Measurements from ENCODE around the gene NCAPD3. TPM values are rescaled to one million over a fixed set of nuclear protein-coding genes. Genes with fewer than 3 reads are reported as not detected.

The NCAPD3 gene
- total RNA-seq, 2 experiments from 2014 or later: 98.4 to 102 TPM

- ChIA-PET CTCF (interaction anchor here (1.0 kb wide), 1 partner anchor 11 kb away, joined by 3 read pairs; no protein-coding TSS in a partner anchor), POLR2A (no interaction called here)
- Mint-ChIP-seq H3K27ac (no peak overlapping the region), H3K9me3 (no peaks in the 10 kb centered on the region), H3K4me1 (ENCODE audit: low read depth) (no peaks in the 10 kb centered on the region), H3K4me3 (no peak overlapping the region), H3K27me3 (no peaks in the 10 kb centered on the region), H3K36me3 (ENCODE audit: low read depth) (peaks cover 37% of the 10 kb centered on the region)
- intact Hi-C loops (cut with micrococcal nuclease): no loop called here
- no peak for DNase-seq
- no peak for ATAC-seq
- TF ChIP-seq, protein P1, sequence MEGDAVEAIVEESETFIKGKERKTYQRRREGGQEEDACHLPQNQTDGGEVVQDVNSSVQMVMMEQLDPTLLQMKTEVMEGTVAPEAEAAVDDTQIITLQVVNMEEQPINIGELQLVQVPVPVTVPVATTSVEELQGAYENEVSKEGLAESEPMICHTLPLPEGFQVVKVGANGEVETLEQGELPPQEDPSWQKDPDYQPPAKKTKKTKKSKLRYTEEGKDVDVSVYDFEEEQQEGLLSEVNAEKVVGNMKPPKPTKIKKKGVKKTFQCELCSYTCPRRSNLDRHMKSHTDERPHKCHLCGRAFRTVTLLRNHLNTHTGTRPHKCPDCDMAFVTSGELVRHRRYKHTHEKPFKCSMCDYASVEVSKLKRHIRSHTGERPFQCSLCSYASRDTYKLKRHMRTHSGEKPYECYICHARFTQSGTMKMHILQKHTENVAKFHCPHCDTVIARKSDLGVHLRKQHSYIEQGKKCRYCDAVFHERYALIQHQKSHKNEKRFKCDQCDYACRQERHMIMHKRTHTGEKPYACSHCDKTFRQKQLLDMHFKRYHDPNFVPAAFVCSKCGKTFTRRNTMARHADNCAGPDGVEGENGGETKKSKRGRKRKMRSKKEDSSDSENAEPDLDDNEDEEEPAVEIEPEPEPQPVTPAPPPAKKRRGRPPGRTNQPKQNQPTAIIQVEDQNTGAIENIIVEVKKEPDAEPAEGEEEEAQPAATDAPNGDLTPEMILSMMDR (IDR thresholded peaks at IDR 0.05): no peak
These were observed 42.1 kb downstream of the NCAPD3 start for GRCh38 chr11:134181707-134182106.

DNA sequence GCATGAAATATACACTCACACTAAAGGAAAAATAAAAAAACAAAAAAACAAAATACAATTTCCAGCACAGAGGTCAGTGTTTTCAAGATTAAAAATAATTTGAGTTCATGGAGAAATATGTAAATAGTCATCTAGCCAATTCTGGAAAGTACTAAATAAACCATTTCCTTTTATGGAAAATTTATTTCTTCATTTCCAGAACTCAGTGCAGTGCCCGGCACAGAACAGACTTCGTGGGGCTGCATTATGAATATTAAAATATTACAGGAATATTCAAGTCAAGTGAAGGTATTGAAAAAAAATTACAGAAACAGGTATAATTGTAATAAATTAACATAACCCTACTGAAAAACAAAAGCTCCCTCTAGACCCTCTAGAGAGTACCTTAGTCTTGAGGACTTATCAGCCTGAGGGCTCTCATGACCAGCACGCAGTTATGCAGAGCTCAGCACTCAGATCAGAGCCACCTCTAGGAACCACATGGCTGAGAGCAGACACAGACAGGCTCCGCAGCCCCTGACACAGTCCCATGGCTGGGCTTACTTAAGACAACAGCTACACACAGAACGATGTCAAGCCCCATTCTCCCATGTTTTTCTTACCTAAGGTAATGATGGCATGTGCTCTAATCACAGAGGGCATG, 45.6 kb downstream of the NCAPD3 start:
- ATAC-seq: no peak
- H3K27ac Mint-ChIP-seq: no peak overlapping the region
- H3K9me3 Mint-ChIP-seq: no peaks in the 10 kb centered on the region
- no peak for DNase-seq
- intact Hi-C loops (cut with micrococcal nuclease): no loop called here
- CTCF ChIA-PET: interaction anchor here (1.1 kb wide), 1 partner anchor 128 kb away, joined by 3 read pairs; no protein-coding TSS in a partner anchor
- TF ChIP-seq, protein P1 (IDR thresholded peaks at IDR 0.05): no peak
- H3K4me1 Mint-ChIP-seq (ENCODE audit: low read depth): no peaks in the 10 kb centered on the region
- POLR2A ChIA-PET: interaction anchor here (0.5 kb wide), 1 partner anchor 10 kb away, joined by 3 read pairs; no protein-coding TSS in a partner anchor
- H3K36me3 Mint-ChIP-seq (ENCODE audit: low read depth): peaks cover 41% of the 10 kb centered on the region
- H3K27me3 Mint-ChIP-seq: no peaks in the 10 kb centered on the region
- H3K4me3 Mint-ChIP-seq: no peak overlapping the region

- no peaks in the 10 kb centered on the region for H3K9me3 Mint-ChIP-seq
- TF ChIP-seq, protein P1 (IDR thresholded peaks at IDR 0.05): no peak
- peaks cover 47% of the 10 kb centered on the region for H3K36me3 Mint-ChIP-seq (ENCODE audit: low read depth)
- no peak overlapping the region for H3K27ac Mint-ChIP-seq
- H3K4me1 Mint-ChIP-seq (ENCODE audit: low read depth): no peaks in the 10 kb centered on the region
- POLR2A ChIA-PET: no interaction called here
- DNase-seq (no peak), ATAC-seq (no peak)
- H3K4me3 Mint-ChIP-seq: no peak overlapping the region
- CTCF ChIA-PET: no interaction called here
- no peaks in the 10 kb centered on the region for H3K27me3 Mint-ChIP-seq
- intact Hi-C loops (cut with micrococcal nuclease): no loop called here
These were observed 47.5 kb downstream of the NCAPD3 start for GRCh38 chr11:134176284-134176683.

GRCh38 chr11:134173296-134173695, 50.5 kb downstream of the NCAPD3 start:
- H3K4me3 Mint-ChIP-seq: no peak overlapping the region
- ATAC-seq: no peak
- no peaks in the 10 kb centered on the region for H3K4me1 Mint-ChIP-seq (ENCODE audit: low read depth)
- intact Hi-C loops (cut with micrococcal nuclease): no loop called here
- no peaks in the 10 kb centered on the region for H3K9me3 Mint-ChIP-seq
- H3K27ac Mint-ChIP-seq: no peak overlapping the region
- peaks cover 47% of the 10 kb centered on the region for H3K36me3 Mint-ChIP-seq (ENCODE audit: low read depth)
- no peaks in the 10 kb centered on the region for H3K27me3 Mint-ChIP-seq
- POLR2A ChIA-PET: interaction anchor here (0.7 kb wide), 1 partner anchor 25 kb away, joined by 3 read pairs; no protein-coding TSS in a partner anchor
- DNase-seq: no peak
- TF ChIP-seq, protein P1 (IDR thresholded peaks at IDR 0.05): no peak
- CTCF ChIA-PET: interaction anchor here (0.9 kb wide), 1 partner anchor 34 kb away, joined by 3 read pairs; no protein-coding TSS in a partner anchor

- Mint-ChIP-seq H3K4me3 (no peak overlapping the region), H3K27me3 (no peaks in the 10 kb centered on the region), H3K27ac (no peak overlapping the region), H3K4me1 (ENCODE audit: low read depth) (no peaks in the 10 kb centered on the region), H3K36me3 (ENCODE audit: low read depth) (peaks cover 55% of the 10 kb centered on the region), H3K9me3 (no peaks in the 10 kb centered on the region)
- CTCF ChIA-PET: no interaction called here
- intact Hi-C loops (cut with micrococcal nuclease): no loop called here
- DNase-seq: no peak
- no peak for ATAC-seq
- POLR2A ChIA-PET: no interaction called here
- TF ChIP-seq, protein P1 (IDR thresholded peaks at IDR 0.05): no peak
These were observed 51.8 kb downstream of the NCAPD3 start for GRCh38 chr11:134171951-134172350.
